ENCODE data around the gene CTAGE1.

DNA sequence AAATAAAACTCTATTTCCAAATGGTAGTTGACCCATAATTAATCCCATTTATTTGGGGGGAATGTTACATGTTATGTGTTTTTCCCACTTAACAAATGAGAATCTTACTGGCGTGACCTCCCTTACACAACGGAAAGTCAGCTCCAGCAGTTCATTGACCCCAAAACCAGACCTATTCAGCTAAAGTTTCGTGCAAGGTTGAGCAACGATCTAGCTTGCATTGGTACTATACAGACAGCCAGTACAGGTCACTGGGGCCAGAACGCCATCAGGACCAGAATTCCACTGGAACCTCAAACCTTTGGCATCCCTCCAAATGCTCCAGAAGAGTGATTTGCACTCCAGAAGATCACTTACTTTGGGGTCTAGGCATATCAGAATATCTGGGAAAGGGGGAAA, 6.8 kb upstream of the CTAGE1 start:
- TF ChIP-seq, protein P1, sequence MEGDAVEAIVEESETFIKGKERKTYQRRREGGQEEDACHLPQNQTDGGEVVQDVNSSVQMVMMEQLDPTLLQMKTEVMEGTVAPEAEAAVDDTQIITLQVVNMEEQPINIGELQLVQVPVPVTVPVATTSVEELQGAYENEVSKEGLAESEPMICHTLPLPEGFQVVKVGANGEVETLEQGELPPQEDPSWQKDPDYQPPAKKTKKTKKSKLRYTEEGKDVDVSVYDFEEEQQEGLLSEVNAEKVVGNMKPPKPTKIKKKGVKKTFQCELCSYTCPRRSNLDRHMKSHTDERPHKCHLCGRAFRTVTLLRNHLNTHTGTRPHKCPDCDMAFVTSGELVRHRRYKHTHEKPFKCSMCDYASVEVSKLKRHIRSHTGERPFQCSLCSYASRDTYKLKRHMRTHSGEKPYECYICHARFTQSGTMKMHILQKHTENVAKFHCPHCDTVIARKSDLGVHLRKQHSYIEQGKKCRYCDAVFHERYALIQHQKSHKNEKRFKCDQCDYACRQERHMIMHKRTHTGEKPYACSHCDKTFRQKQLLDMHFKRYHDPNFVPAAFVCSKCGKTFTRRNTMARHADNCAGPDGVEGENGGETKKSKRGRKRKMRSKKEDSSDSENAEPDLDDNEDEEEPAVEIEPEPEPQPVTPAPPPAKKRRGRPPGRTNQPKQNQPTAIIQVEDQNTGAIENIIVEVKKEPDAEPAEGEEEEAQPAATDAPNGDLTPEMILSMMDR (IDR thresholded peaks at IDR 0.05): no peak
- no peak for TF ChIP-seq POLR2A (IDR thresholded peaks at IDR 0.05)

Measured in lower leg skin (tissue), 3 donors.